GM12878 (cell line): Measurements from ENCODE around the gene PRUNE2. TPM values are rescaled to one million over a fixed set of nuclear protein-coding genes. Genes with fewer than 3 reads are reported as not detected.

ENCODE experiments used
- ATAC-seq: fragments of 200-7000 bp; cut with Tn5 transposase; 3 replicates; pipeline ENCODE4 v1.9.1; 2020; ENCODE audit warnings: mild to moderate bottlenecking, moderate library complexity
- BruUV-seq: library from RNA; stranded (reverse); fragments of 400-500 nt; replicated peaks from 2 replicates; lab custom pipeline; 2021; lab: Mats Ljungman, UMichigan
- CTCF ChIA-PET: fragments of 300-600 bp; sonication (Branson Sonifier 250); formaldehyde crosslinking; extraction: SDS; loops from one replicate; lab custom pipeline; 2021; ENCODE audit warnings: inconsistent platforms; lab: Yijun Ruan, JAX
- POLR2A ChIA-PET: fragments of 350-600 bp; formaldehyde crosslinking; extraction: SDS; loops from one replicate; lab custom pipeline; 2021; ENCODE audit warnings: inconsistent platforms; lab: Charles Lee
- RAD21 ChIA-PET: fragments of 300-600 bp; sonication (Branson Sonifier 250); formaldehyde crosslinking; loops from one replicate; lab custom pipeline; 2023; ENCODE audit warnings: antibody characterized with exemption; ENCODE audit not compliant: unreplicated experiment; lab: Charles Lee
- SMC1A ChIA-PET: fragments of 300-600 bp; sonication (Branson Sonifier 250); formaldehyde crosslinking; loops from one replicate; lab custom pipeline; 2023; ENCODE audit not compliant: unreplicated experiment, uncharacterized antibody; lab: Charles Lee
- DNase-seq: peaks from one replicate; pipeline ENCODE4 v3.0.0-alpha.2; 2011; ENCODE audit warnings: low read depth, low spot score
- FAIRE-seq: peaks from 3 replicates; lab custom pipeline; 2011; peaks lifted over from hg19 to GRCh38; lab: Jason Lieb, UNC
- H2AFZ ChIP-seq: 2 replicates; pipeline ENCODE4 v1.6.0; 2011; ENCODE audit warnings: low read depth, low read length, control low read depth; ENCODE audit not compliant: control insufficient read depth
- H3K27ac ChIP-seq: 2 replicates; pipeline ENCODE4 v1.5.1; 2011; ENCODE audit warnings: control low read depth; ENCODE audit not compliant: control insufficient read depth, insufficient read depth
- H3K27me3 ChIP-seq, 2 experiments: replicated peaks in 1 of 2; 2 replicates each; pipeline versions ENCODE4 v1.6.0 to v1.6.1; 2011; ENCODE audit warnings: low read length in 1 of 2; ENCODE audit not compliant: control insufficient read depth in 2 of 2, insufficient read depth in 2 of 2
- H3K36me3 ChIP-seq, 2 experiments: 2 replicates each; pipeline ENCODE4 v1.5.1; 2011; ENCODE audit warnings: low read length in 1 of 2; ENCODE audit not compliant: control insufficient read depth in 2 of 2, insufficient read depth in 2 of 2
- H3K4me1 ChIP-seq: 2 replicates; pipeline ENCODE4 v1.6.1; 2011; ENCODE audit warnings: mild to moderate bottlenecking, low read length, moderate library complexity, mixed read lengths; ENCODE audit not compliant: control insufficient read depth, insufficient read depth
- H3K4me2 ChIP-seq: 2 replicates; pipeline ENCODE4 v1.6.0; 2011; ENCODE audit warnings: control low read depth; ENCODE audit not compliant: control insufficient read depth, insufficient read depth
- H3K4me3 ChIP-seq: fragments of 200-600 bp; sonication (generic); 2 replicates; pipeline ENCODE4 v1.5.1; 2016
- H3K79me2 ChIP-seq: 2 replicates; pipeline ENCODE4 v1.6.0; 2011; ENCODE audit warnings: low read length; ENCODE audit not compliant: control insufficient read depth, insufficient read depth
- H3K9ac ChIP-seq: 2 replicates; pipeline ENCODE4 v1.8.0; 2011; ENCODE audit warnings: low read length, control low read depth, mixed read lengths; ENCODE audit not compliant: control insufficient read depth, insufficient read depth
- H3K9me3 ChIP-seq: replicated peaks from 3 replicates; pipeline ENCODE4 v1.5.1; 2011; ENCODE audit warnings: mild to moderate bottlenecking, low read length; ENCODE audit not compliant: control insufficient read depth, insufficient read depth
- H4K20me1 ChIP-seq: 2 replicates; pipeline ENCODE4 v1.6.0; 2011; ENCODE audit not compliant: control insufficient read depth, insufficient read depth
- ATF3 ChIP-seq: IDR thresholded peaks from 2 replicates; pipeline ENCODE4 v1.6.1; 2011; ENCODE audit warnings: low read depth, mild to moderate bottlenecking, low read length, moderate library complexity, borderline replicate concordance; ENCODE audit errors: extremely low read depth
- BMI1 ChIP-seq: fragments of 450-650 bp; IDR thresholded peaks from 2 replicates; pipeline ENCODE4 v1.6.1; 2016; ENCODE audit warnings: mild to moderate bottlenecking, moderate library complexity, borderline replicate concordance
- CHD1 ChIP-seq: IDR thresholded peaks from 2 replicates; pipeline ENCODE4 v1.6.1; 2012; ENCODE audit warnings: low read depth, low read length, improper control_type of control experiment
- CREM ChIP-seq: IDR thresholded peaks from 2 replicates; pipeline ENCODE4 v1.6.1; 2014; ENCODE audit warnings: antibody characterized with exemption, low read depth
- EP300 ChIP-seq, 2 experiments: fragments of 150-350 bp in 1 of 2; IDR thresholded peaks; 2 replicates each; pipeline ENCODE4 v1.6.1; 2011 to 2012; ENCODE audit warnings: low read depth in 2 of 2, low read length in 2 of 2, borderline replicate concordance in 1 of 2, improper control_type of control experiment in 1 of 2, inconsistent platforms in 1 of 2; ENCODE audit not compliant: control insufficient read depth in 1 of 2
- HCFC1 ChIP-seq: fragments of 150-350 bp; IDR thresholded peaks from 2 replicates; pipeline ENCODE4 v1.6.1; 2014; ENCODE audit warnings: low read length
- HDAC2 ChIP-seq: fragments of 200-600 bp; sonication (generic); IDR thresholded peaks from 2 replicates; pipeline ENCODE4 v1.6.1; 2017
- IRF5 ChIP-seq: fragments of 450-650 bp; IDR thresholded peaks from 2 replicates; pipeline ENCODE4 v1.6.1; 2017; ENCODE audit warnings: borderline replicate concordance
- JUNB ChIP-seq: IDR thresholded peaks from 2 replicates; pipeline ENCODE4 v1.6.1; 2016; ENCODE audit warnings: antibody characterized with exemption, mild to moderate bottlenecking
- MTA3 ChIP-seq: IDR thresholded peaks from 2 replicates; pipeline ENCODE4 v1.6.1; 2012; ENCODE audit warnings: low read length, inconsistent platforms, borderline replicate concordance
- NR2C2 ChIP-seq: IDR thresholded peaks from 2 replicates; pipeline ENCODE4 v1.6.1; 2011; ENCODE audit warnings: borderline replicate concordance, low read depth; ENCODE audit not compliant: control insufficient read depth, insufficient read length
- PAX8 ChIP-seq: fragments of 450-650 bp; IDR thresholded peaks from 2 replicates; pipeline ENCODE4 v1.6.1; 2017; ENCODE audit warnings: mild to moderate bottlenecking, moderate library complexity
- PBX3 ChIP-seq: IDR thresholded peaks from 2 replicates; pipeline ENCODE4 v1.6.1; 2011; ENCODE audit warnings: mild to moderate bottlenecking, low read depth, low read length, moderate library complexity; ENCODE audit not compliant: insufficient replicate concordance
- PML ChIP-seq: IDR thresholded peaks from 2 replicates; pipeline ENCODE4 v1.6.1; 2012; ENCODE audit warnings: low read length, inconsistent platforms
- RAD51 ChIP-seq: fragments of 450-650 bp; IDR thresholded peaks from 2 replicates; pipeline ENCODE4 v1.6.1; 2016; ENCODE audit warnings: moderate library complexity, mild to moderate bottlenecking, inconsistent platforms
- RFX5 ChIP-seq: IDR thresholded peaks from 2 replicates; pipeline ENCODE4 v1.6.1; 2011; ENCODE audit warnings: low read depth, low read length, improper control_type of control experiment
- RUNX3 ChIP-seq: IDR thresholded peaks from 2 replicates; pipeline ENCODE4 v1.6.1; 2012; ENCODE audit warnings: low read length, inconsistent platforms
- SMAD1 ChIP-seq: fragments of 450-650 bp; IDR thresholded peaks from 2 replicates; pipeline ENCODE4 v1.6.1; 2018; ENCODE audit warnings: mild to moderate bottlenecking, low read depth; ENCODE audit not compliant: partially characterized antibody
- SMARCA5 ChIP-seq: fragments of 450-650 bp; IDR thresholded peaks from 2 replicates; pipeline ENCODE4 v1.6.1; 2017; ENCODE audit warnings: mild to moderate bottlenecking
- TBL1XR1 ChIP-seq: IDR thresholded peaks from 2 replicates; pipeline ENCODE4 v1.6.1; 2012; ENCODE audit warnings: low read depth, low read length, improper control_type of control experiment
- TCF12 ChIP-seq: IDR thresholded peaks from 2 replicates; pipeline ENCODE4 v1.6.1; 2011; ENCODE audit warnings: low read depth, mild to moderate bottlenecking, low read length
- WRNIP1 ChIP-seq: IDR thresholded peaks from 2 replicates; pipeline ENCODE4 v1.6.1; 2011; ENCODE audit warnings: low read depth, low read length, improper control_type of control experiment, borderline replicate concordance
- ZBED1 ChIP-seq: IDR thresholded peaks from 2 replicates; pipeline ENCODE4 v1.6.1; 2016; ENCODE audit warnings: borderline replicate concordance
- WGBS: methylation state at CpG from one replicate; pipeline ENCODE4 v1.1.6; 2016; ENCODE audit warnings: low lambda C conversion rate; ENCODE audit not compliant: insufficient replicate concordance, insufficient coverage; ENCODE audit errors: missing lambda C conversion rate; 5-methylcytosine and 5-hydroxymethylcytosine counted together
- in situ Hi-C: fragments of 300-500 bp; cut with MboI; formaldehyde crosslinking; loops from 9 replicates; pipeline ENCODE4 v1.14.3; 2018; ENCODE audit warnings: mixed read lengths
- intact Hi-C: fragments of 100-400 bp; cut with micrococcal nuclease; formaldehyde crosslinking; loops from one replicate; pipeline ENCODE4 v1.14.2; 2022; ENCODE audit not compliant: unreplicated experiment
- polyA plus RNA-seq, 11 experiments: library from polyadenylated mRNA; depleted of rRNA in 4 of 11; unstranded in 6 of 11; stranded (reverse) in 5 of 11; fragments of >200 nt; fragmentation: Nextera tagmentation in 4 of 11; fragmentation: Illumina TruSeq in 1 of 11; extraction: Ambion mirVana in 4 of 11; extraction: Trizol in 1 of 11; gene quantifications; 1 replicate in 1 of 11; 2 replicates in 10 of 11; pipeline versions ENCODE4 v1.2.1 to v1.2.3, GENCODE V29; 2011 to 2016; ENCODE audit warnings: inconsistent platforms in 2 of 11, missing spikeins in 2 of 11, low read depth in 1 of 11
- total RNA-seq, 4 experiments: library from RNA; depleted of rRNA in 3 of 4; stranded (reverse); fragments of >200 nt in 3 of 4; fragmentation: Illumina TruSeq in 1 of 4; extraction: Trizol in 1 of 4; gene quantifications; 2 replicates each; pipeline versions ENCODE4 v1.2.1 to v1.2.3, GENCODE V29; 2013 to 2021

PRUNE2 gene
- total and polyA plus RNA-seq, 10 of the 15 experiments (the other 5 are each of a cell fraction or from before 2014, with no cell fraction given) = 0.07 to 0.63 (median 0.25) TPM

- TF ChIP-seq IRF5 (no peak), RAD51 (no peak), HDAC2 (no peak), NR2C2 (no peak), TBL1XR1 (no peak), SMARCA5 (no peak), HCFC1 (no peak)
Observed at GRCh38 chr9:76615177-76615603, 290.7 kb downstream of the PRUNE2 start (continued).

- no peak overlapping the region for H3K4me2 ChIP-seq
- H3K4me3 ChIP-seq = no peak overlapping the region
- no peaks in the 10 kb centered on the region for H3K79me2 ChIP-seq
- ChIA-PET SMC1A (no interaction called here), RAD21 (no interaction called here), CTCF (interaction anchor here (0.7 to 1.1 kb wide), 2 partner anchors 27 to 169 kb away, joined by 3 read pairs; no protein-coding TSS in a partner anchor), POLR2A (no interaction called here)
- no peak overlapping the region for H3K9ac ChIP-seq
- WGBS = 15% methylated on average over 4 of the region's 4 CpGs
- no peaks in the 10 kb centered on the region for H3K36me3 ChIP-seq
- H4K20me1 ChIP-seq = no peaks in the 10 kb centered on the region
- TF ChIP-seq MTA3 (no peak), SMAD1 (no peak), PBX3 (no peak), JUNB (no peak), TCF12 (no peak), ZBED1 (no peak), PAX8 (no peak), RUNX3 (no peak), CHD1 (no peak), WRNIP1 (no peak), BMI1 (no peak), EP300 (IDR thresholded peaks at IDR 0.05; ENCODE audit: borderline replicate concordance in 1 of 2, control insufficient read depth in 1 of 2, low read depth in 2 of 2, low read length in 2 of 2) (no peak), ATF3 (no peak), CREM (no peak), RFX5 (no peak), PML (no peak)
- no peaks in the 10 kb centered on the region for H3K9me3 ChIP-seq
- peaks cover 0 to 1% of the 10 kb centered on the region in 2 experiments; a peak in 1 of 4 replicates for H3K27me3 ChIP-seq
- no peak overlapping the region for H3K27ac ChIP-seq
- no peak overlapping the region for H2AFZ ChIP-seq
- ATAC-seq = no peak
- in situ Hi-C loops (no loop called here), intact Hi-C loops (no loop called here)
- no peak for DNase-seq
- H3K4me1 ChIP-seq = no peaks in the 10 kb centered on the region
- BruUV-seq = no TSS peak
- no peak for FAIRE-seq
Observed at GRCh38 chr9:76613974-76614373, 291.9 kb downstream of the PRUNE2 start.
